DMS79 (cell line): ENCODE measurements around the gene COL7A1.
"Not testable (repeated sequence)": the region's sequence is repeated elsewhere in the genome, so short reads cannot be mapped to it uniquely, and the experiment has no call there.

Source experiments
- DNase-seq: peaks from one replicate; lab custom pipeline; 2025; lab: John Stamatoyannopoulos, UW

COL7A1 gene

DNA sequence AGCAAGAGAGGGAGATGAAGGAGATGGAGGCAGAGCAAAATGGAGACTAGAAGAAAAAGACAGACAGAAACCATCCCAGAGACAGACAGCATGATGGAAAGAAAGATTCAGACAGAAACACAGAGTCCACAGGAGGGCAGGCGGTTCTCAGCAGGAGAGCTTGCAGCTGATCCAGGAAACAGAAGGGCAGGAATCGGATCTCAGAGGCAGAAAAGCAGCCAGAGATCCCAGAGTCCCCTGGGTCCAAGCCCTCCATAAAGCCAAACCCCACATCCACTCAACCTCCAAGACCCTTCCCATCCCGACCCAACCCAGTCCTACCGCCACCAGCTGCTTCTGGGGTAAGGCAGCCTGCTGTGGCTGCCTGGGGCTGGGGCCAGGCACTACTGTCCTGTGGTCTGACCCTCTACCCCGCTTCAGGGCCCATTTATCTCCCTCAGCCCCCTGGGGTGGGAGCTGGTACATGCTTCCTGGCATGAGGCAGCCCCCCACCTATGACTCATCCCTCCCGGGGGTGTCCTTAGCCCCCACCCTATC is 31.7 kb downstream of the COL7A1 start, which contains the start of gene UCN2:
UCN2 (minus strand) TSS at position 400 of the 537 bp plus-strand sequence. CDS start 657 bp downstream, outside the sequence.
- DNase-seq: no peak

DNA sequence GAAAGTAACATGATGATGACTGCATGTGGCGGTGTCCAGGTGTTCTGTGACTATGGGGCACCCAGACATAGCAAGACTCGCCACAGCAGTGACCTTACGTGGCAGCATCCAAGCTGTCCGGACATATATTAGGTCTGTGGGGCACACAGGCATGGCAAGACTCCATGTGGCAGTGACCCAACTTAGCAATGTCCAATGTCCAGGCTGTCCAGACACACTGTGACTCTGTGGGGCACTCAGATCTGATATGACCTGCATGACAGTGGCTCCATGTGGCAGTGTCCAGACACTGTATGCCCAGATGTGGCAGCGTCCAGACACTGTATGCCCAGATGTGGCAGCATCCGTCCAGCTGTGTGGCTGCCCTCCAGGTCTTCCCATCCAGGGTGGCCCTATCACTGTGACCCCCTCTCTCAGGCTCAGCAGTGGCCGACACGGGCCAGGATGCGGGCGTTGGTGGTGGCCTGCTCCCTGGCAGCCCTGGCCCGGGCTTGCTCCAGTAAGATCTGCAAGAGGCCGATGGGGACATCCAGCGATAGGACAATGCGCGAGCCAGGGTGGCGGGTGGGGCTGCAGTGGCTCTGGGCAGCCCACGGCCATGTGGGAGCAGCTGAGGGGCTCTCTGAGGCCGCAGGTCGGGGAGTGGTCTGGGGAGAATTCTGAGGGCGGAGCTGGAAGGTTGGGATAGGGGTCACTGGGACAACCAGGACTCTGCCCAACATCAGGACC is 32.6 kb downstream of the COL7A1 start:
- DNase-seq: no peak

DNA sequence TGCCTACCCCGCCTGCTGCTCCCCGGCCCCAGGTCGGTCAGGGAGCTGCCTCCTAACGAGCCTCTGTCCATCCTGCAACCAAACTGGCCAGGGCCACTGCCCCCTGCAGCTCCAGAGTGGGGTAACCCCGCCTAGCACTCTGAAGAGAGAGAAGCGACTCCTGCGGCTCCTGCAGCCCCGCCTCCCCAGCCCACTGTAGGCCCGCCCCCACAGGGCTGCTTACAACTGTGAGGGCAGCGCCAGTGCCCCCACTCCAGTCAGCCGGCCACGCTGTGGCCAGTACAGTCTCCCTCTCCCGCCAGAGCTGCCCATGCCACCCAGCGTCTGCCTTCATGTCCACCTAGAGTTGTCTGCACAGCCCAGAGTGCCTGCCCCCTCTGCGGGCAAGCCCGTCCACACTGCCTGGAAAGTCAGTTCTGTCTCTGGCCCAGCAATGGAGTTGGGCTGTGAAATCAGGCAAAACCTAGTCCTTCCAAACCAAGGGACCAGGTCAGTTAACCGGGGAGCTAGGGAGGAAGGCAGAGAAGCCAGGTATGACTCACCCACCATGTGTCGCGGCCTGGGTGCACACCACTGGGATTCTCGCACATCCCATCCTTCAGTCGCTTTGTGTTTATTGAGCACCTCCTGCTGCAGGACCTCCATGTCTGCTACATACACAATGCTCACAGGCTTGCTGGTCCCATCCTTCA is 33.9 kb downstream of the COL7A1 start:
- DNase-seq: no peak

DNA sequence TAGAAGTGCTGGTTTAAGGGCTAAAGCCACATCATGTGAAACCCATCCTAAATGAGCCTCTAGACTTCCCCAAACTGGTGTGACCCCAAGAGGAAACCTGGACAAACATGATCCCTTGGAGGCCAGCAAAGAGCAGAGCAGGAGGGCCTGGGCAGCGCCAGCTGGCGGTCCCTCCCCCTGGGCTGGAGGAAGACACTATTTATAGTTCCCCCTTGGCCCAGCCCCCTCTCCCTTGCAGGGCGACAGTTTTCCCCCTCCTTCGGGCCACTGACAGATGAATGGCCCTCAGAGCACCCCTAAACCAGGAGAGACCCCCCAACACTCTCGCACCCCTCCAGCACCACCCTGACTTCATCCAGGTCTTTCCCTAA is 34.5 kb downstream of the COL7A1 start:
- DNase-seq: no peak

- no peak for DNase-seq
Measured at GRCh38 chr3:48558493-48559134, 36.5 kb downstream of the COL7A1 start.

- peak; percentile 87 for DNase-seq
Measured at GRCh38 chr3:48556796-48557626, 38.1 kb downstream of the COL7A1 start, which contains the start of gene PFKFB4. Gene PFKFB4 (minus strand): TSS chr3:48556803. CDS start chr3:48556777, 26 bp downstream.

DNA sequence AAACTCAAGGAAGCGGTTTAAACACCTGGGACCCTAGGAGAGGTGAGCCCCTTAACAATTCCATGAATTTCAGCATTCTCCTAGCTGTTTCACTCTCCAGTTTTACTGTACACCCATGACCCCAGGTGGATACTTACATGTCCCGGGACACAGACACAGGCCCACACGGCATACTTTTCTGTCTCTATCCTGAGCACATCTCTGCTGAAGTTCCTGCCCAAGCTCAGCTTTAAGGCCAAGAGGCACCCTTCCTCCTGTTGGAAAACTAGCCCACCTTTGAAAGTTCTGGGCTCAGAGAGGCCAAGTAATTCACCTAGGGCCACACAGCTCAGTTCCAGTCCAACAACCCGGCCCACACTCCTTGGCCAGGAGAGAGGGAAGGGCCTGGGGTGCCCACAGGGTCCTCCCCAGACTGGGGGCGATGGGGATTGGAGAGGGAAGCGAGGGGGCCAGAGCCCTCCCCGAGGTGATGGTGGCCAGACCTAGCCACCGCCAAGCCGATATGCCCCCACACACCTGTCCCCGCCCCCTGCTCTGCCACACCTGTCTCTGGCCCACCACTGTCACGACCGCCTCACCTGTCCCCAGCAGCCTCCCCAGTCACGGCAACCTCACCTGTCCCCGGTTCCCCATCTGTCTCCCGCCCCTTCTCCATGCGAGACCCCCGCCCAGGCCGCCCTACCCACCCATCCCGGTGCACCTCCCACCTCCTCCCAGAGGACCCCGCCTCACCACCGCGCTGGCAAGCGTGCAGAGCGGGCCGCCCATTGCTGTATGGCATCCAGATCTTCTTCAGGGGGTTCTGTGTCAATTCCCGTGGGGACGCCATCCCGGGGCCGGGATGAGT is 39.0 kb downstream of the COL7A1 start:
- no peak for DNase-seq

- no peak for DNase-seq
Measured at GRCh38 chr3:48555231-48555948, 39.7 kb downstream of the COL7A1 start.

GRCh38 chr3:48553886-48554845 is 41.0 kb downstream of the COL7A1 start:
- no peak for DNase-seq

- no peak for DNase-seq
Measured at GRCh38 chr3:48553361-48553760, 41.8 kb downstream of the COL7A1 start.

GRCh38 chr3:48552111-48552951 is 42.8 kb downstream of the COL7A1 start:
- no peak for DNase-seq

GRCh38 chr3:48551651-48552050 is 43.5 kb downstream of the COL7A1 start:
- not testable (repeated sequence) for DNase-seq

DNA sequence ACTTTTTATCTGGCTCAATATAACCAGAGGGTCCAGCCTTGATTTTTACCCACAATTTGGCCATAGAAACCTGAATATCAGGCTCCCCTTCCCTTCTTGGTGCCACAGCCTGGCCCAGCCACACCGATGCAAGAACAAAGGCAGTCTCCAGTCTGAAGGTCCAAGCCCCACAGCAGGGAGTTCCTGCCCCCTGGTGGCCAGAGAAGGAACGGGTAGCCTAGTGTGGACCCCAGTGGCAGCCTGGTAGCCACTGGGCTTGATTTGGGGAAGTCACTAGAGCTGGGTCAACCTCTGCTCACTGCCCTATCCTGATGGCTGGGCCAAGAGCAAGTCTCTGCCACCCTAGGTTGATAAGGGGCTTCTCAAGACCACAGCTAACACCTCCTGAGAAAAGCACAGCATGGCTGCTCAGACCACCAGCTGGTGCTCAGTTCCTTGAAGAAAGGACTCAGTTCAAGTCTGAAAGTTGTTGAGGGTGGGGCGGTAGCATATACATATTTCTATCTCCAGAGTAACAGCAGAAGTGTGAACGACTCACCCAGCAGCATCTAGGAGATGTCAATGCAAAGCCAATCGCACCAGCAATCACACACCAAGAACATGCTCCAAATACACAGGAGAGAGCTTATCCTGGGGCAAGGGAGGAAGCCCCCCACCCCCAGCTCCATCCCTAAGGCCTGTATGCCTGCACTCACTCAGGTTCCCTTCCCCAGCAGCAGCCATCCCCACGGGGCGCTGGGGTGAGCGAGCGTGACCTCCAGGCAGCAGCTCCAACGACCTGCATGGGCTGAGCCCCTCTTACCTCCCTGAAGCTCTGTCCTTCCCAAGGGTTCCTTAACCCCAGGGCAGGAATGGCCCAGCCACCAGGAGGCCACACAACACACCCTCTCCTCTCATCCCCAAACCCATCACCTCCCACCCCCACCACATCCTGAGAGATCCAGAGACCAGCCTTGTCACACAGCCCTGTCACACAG is 46.1 kb downstream of the COL7A1 start:
- peak; percentile 3 for DNase-seq

- DNase-seq: no peak
Measured at GRCh38 chr3:48548126-48548525, 47.0 kb downstream of the COL7A1 start.

DNA sequence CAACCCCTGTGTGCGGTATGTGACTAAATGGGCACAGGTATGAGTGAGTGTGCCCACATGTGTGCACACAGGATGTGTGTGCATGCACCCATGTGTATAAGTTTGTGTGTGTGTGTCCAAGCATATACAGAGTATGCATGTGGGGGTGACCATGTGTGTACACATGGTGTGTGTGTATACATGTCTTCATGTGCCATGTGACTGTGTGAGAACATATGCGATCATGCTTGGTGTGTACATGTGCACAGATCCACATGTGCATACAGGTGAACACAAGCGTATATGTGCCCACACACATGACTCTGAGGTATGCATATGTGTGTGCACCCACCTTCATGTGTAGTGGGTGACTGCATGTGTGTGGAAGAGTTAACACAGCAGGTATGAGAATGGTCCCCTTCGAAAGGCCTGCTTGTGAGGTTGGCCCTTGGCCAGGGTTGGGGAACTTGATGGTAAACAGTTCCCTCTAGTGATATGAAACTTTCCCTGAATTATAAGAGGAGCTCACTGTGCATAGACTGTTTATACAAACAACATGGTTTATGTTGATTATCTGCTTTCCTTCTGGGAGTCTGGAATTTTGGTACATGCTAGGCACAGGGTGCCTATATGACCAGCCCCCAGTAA is 48.8 kb downstream of the COL7A1 start:
- DNase-seq: no peak

DNA sequence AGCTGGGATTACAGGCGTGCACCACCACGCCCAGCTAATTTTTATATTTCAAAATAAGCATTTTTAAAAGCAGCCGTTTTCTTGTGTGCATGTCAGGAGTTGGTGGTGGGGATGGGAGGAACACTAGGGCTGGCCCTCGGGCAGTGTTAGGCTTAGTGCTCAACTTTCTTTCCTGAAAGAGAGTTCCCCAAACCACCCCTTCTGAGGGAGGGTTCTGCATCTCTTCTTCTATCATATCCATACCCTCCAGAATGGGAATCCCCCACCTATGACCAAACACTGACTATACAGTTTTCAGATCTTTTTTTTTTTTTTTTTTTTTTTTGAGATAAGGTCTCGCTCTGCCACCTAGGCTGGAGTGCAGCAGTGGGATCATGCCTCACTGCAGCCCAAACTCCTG is 51.0 kb downstream of the COL7A1 start:
- no peak for DNase-seq
